H1 (cell line): ENCODE results near the gene RASGRP1.

Experiments
- BRCA1 ChIP-seq: IDR thresholded peaks from 2 replicates; pipeline ENCODE4 v1.6.1; 2012; ENCODE audit warnings: low read depth, low read length, improper control_type of control experiment
- CHD2 ChIP-seq: IDR thresholded peaks from 2 replicates; pipeline ENCODE4 v1.6.1; 2012; ENCODE audit warnings: low read length, improper control_type of control experiment
- CREB1 ChIP-seq: IDR thresholded peaks from 2 replicates; pipeline ENCODE4 v1.6.1; 2012; ENCODE audit warnings: inconsistent platforms
- EP300 ChIP-seq, 2 experiments: IDR thresholded peaks; 1 replicate in 1 of 2; 2 replicates in 1 of 2; pipeline ENCODE4 v1.6.1; 2011 to 2012; ENCODE audit warnings: low read depth in 2 of 2, low read length in 2 of 2, mild to moderate bottlenecking in 2 of 2, borderline replicate concordance in 1 of 2, inconsistent platforms in 1 of 2, moderate library complexity in 1 of 2
- GABPA ChIP-seq: IDR thresholded peaks from 2 replicates; pipeline ENCODE4 v1.6.1; 2011; ENCODE audit warnings: mild to moderate bottlenecking, low read length, moderate library complexity, borderline replicate concordance; ENCODE audit not compliant: insufficient read depth
- NANOG ChIP-seq: IDR thresholded peaks from 2 replicates; pipeline ENCODE4 v1.6.1; 2011; ENCODE audit warnings: low read length, low read depth, mild to moderate bottlenecking, inconsistent platforms; ENCODE audit not compliant: insufficient read depth, poor library complexity, severe bottlenecking
- RAD21 ChIP-seq, 2 experiments: IDR thresholded peaks in 1 of 2; conservative IDR thresholded peaks in 1 of 2; 2 replicates each; pipeline ENCODE4 v1.6.1; 2011; ENCODE audit warnings: low read depth in 2 of 2, low read length in 2 of 2, improper control_type of control experiment in 1 of 2, inconsistent platforms in 1 of 2, mild to moderate bottlenecking in 1 of 2, moderate library complexity in 1 of 2
- SIN3A ChIP-seq, 2 experiments: IDR thresholded peaks in 1 of 2; conservative IDR thresholded peaks in 1 of 2; 2 replicates each; pipeline ENCODE4 v1.6.1; 2011 to 2012; ENCODE audit warnings: low read length in 2 of 2, improper control_type of control experiment in 1 of 2, low read depth in 1 of 2, mild to moderate bottlenecking in 1 of 2
- SP2 ChIP-seq: IDR thresholded peaks from 2 replicates; pipeline ENCODE4 v1.6.1; 2012; ENCODE audit warnings: mild to moderate bottlenecking, low read length, inconsistent platforms
- SUZ12 ChIP-seq: fragments of 200-600 bp; sonication (generic); IDR thresholded peaks from 2 replicates; pipeline ENCODE4 v1.6.1; 2012; ENCODE audit warnings: mild to moderate bottlenecking, inconsistent platforms, low read length, moderate library complexity, mixed read lengths
- TF ChIP-seq, protein P1 (sequence below), 3 experiments: IDR thresholded peaks; 1 replicate in 2 of 3; 2 replicates in 1 of 3; pipeline versions ENCODE4 v1.5.1 to v1.6.1; 2011; ENCODE audit warnings: low read length in 3 of 3, mild to moderate bottlenecking in 3 of 3, inconsistent platforms in 2 of 3, low read depth in 1 of 3, moderate library complexity in 1 of 3; ENCODE audit not compliant: insufficient read depth in 1 of 3; ENCODE audit errors: control extremely low read depth in 1 of 3
- TF ChIP-seq, protein P2 (sequence below): IDR thresholded peaks from 2 replicates; pipeline ENCODE4 v1.6.1; 2012; ENCODE audit warnings: inconsistent platforms

DNA sequence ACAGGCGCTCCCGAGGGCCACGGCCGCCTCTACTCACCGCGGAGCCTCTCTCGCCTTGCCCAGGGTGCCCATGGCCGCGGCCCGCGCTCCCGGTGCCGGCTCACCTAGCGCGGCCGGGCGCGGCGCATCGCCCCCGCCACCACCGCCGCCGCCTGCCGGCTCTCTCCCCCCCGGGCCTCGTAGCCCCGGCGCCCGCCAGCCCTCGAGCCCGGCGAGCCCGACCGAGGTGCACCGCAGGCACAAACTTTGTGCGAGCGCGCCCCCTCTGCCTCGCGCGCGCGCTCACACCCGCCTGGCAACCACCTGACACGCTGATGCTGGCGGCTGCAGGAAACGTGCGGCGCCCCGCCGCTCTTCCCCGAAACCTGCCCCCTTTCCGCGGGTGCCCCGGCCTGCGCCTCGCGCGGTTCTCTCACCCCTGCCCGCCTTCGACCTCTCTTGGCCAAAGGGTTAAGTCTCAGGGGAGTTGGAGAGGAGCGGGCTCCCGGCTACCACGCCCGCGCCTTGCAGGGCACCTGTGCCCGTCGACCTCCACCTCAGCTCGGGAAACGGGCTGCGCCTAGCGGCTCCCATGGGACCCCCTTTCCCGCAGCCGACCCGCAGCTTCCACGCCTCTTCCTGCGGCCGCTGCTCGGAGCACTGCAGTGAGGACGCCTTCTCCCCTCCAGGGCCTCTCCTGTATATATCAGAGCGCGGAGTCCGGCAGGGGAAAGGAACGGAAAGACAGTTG, at the start of gene RASGRP1:
- peak; percentile 66 for TF ChIP-seq SUZ12
- TF ChIP-seq EP300 (IDR thresholded peaks at IDR 0.05; ENCODE audit: borderline replicate concordance in 1 of 2, low read depth in 2 of 2, low read length in 2 of 2) = no peak
- TF ChIP-seq, protein P1, sequence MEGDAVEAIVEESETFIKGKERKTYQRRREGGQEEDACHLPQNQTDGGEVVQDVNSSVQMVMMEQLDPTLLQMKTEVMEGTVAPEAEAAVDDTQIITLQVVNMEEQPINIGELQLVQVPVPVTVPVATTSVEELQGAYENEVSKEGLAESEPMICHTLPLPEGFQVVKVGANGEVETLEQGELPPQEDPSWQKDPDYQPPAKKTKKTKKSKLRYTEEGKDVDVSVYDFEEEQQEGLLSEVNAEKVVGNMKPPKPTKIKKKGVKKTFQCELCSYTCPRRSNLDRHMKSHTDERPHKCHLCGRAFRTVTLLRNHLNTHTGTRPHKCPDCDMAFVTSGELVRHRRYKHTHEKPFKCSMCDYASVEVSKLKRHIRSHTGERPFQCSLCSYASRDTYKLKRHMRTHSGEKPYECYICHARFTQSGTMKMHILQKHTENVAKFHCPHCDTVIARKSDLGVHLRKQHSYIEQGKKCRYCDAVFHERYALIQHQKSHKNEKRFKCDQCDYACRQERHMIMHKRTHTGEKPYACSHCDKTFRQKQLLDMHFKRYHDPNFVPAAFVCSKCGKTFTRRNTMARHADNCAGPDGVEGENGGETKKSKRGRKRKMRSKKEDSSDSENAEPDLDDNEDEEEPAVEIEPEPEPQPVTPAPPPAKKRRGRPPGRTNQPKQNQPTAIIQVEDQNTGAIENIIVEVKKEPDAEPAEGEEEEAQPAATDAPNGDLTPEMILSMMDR (IDR thresholded peaks at IDR 0.05; ENCODE audit: control extremely low read depth in 1 of 3, insufficient read depth in 1 of 3, low read depth in 1 of 3, low read length in 3 of 3) = peak; percentile 31 to 46 (median 41); a peak in 3 of 4 replicates
- TF ChIP-seq CREB1 = no peak
- TF ChIP-seq NANOG = no peak
- no peak for TF ChIP-seq BRCA1
- no peak for TF ChIP-seq SIN3A (conservative IDR thresholded peaks at IDR 0.05 in 1 of 2, IDR thresholded peaks at IDR 0.05 in 1 of 2; ENCODE audit: low read depth in 1 of 2, low read length in 2 of 2)
- TF ChIP-seq RAD21 (IDR thresholded peaks at IDR 0.05 in 1 of 2, conservative IDR thresholded peaks at IDR 0.05 in 1 of 2; ENCODE audit: low read depth in 2 of 2, low read length in 2 of 2) = peak; percentile 17 to 37; a peak in 3 of 4 replicates
- TF ChIP-seq CHD2 = no peak
- TF ChIP-seq GABPA = no peak
- TF ChIP-seq, protein P2, sequence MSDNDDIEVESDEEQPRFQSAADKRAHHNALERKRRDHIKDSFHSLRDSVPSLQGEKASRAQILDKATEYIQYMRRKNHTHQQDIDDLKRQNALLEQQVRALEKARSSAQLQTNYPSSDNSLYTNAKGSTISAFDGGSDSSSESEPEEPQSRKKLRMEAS = peak; percentile 93
- TF ChIP-seq SP2 = no peak
